Thoracic aorta (tissue), 2 donors: ENCODE data around the gene GFER. TPM values are rescaled to one million over a fixed set of nuclear protein-coding genes. Genes with fewer than 3 reads are reported as not detected.

Source experiments
- ATAC-seq: fragments of 150-250 bp; one replicate; pipeline ENCODE4 v1.8.0; 2017; ENCODE audit warnings: low read depth; ENCODE audit not compliant: insufficient number of reproducible peaks, low FRiP score
- DNase-seq: peaks from one replicate; pipeline ENCODE4 v3.0.0-alpha.2; 2020; ENCODE audit warnings: low spot score
- H3K27ac ChIP-seq, 2 donors: fragments of 200-600 bp; sonication (generic); 1 replicate in 1 of 2; 2 replicates in 1 of 2; pipeline ENCODE4 v1.5.1; 2016; ENCODE audit warnings: mild to moderate bottlenecking in 2 of 2, moderate library complexity in 2 of 2
- H3K27me3 ChIP-seq: fragments of 200-600 bp; sonication (generic); replicated peaks from 2 replicates; pipeline ENCODE4 v1.6.0; 2016; ENCODE audit warnings: mild to moderate bottlenecking; ENCODE audit not compliant: insufficient read depth
- H3K36me3 ChIP-seq: fragments of 200-600 bp; sonication (generic); one replicate; pipeline ENCODE4 v1.5.1; 2016
- H3K4me1 ChIP-seq, 2 donors: fragments of 200-600 bp; sonication (generic); 1 replicate in 1 of 2; 2 replicates in 1 of 2; pipeline versions ENCODE4 v1.5.1 to v1.6.0; 2016; ENCODE audit warnings: low read depth in 2 of 2, mild to moderate bottlenecking in 1 of 2; ENCODE audit not compliant: control insufficient read depth in 1 of 2
- H3K4me3 ChIP-seq: fragments of 200-600 bp; sonication (generic); 2 replicates; pipeline ENCODE4 v1.5.1; 2016; ENCODE audit warnings: mild to moderate bottlenecking
- H3K9me3 ChIP-seq: fragments of 200-600 bp; sonication (generic); 2 replicates; pipeline ENCODE4 v1.5.1; 2016
- CTCF ChIP-seq: fragments of 200-600 bp; sonication (generic); IDR thresholded peaks from one replicate; pipeline ENCODE4 v1.5.1; 2019; ENCODE audit warnings: antibody characterized with exemption
- total RNA-seq, 2 donors: library from RNA; depleted of rRNA; stranded (reverse); fragments of >200 nt; gene quantifications; one replicate each; pipeline versions ENCODE4 v1.1.0 to v1.2.3, GENCODE V29; 2016

The GFER gene
- total RNA-seq, 2 donors from 2014 or later = 12.4 to 14.6 TPM

- no peak for ATAC-seq
- Histone ChIP-seq H3K27ac (no peak overlapping the region), H3K27me3 (peaks cover 6% of the 10 kb centered on the region), H3K36me3 (no peaks in the 10 kb centered on the region), H3K9me3 (no peaks in the 10 kb centered on the region), H3K4me1 (peaks cover 10 to 52% of the 10 kb centered on the region in 2 donors), H3K4me3 (peak overlapping the region; percentile 63)
- TF ChIP-seq CTCF = no peak
- no peak for DNase-seq
These were observed 38.7 kb downstream of the GFER start for GRCh38 chr16:2022723-2023091.

- Histone ChIP-seq H3K9me3 (no peaks in the 10 kb centered on the region), H3K36me3 (no peaks in the 10 kb centered on the region), H3K4me1 (peaks cover 14 to 58% of the 10 kb centered on the region in 2 donors), H3K27ac (peak overlapping the region in 1 of 2 donors; percentile 69), H3K27me3 (peaks cover 6% of the 10 kb centered on the region), H3K4me3 (peak overlapping the region; percentile 63)
- DNase-seq = peak; percentile 69
- peak; percentile 76 for ATAC-seq
- TF ChIP-seq CTCF = peak; percentile 98
These were observed 39.4 kb downstream of the GFER start for GRCh38 chr16:2023092-2024031.

- Histone ChIP-seq H3K27me3 (peaks cover 6% of the 10 kb centered on the region), H3K9me3 (no peaks in the 10 kb centered on the region), H3K36me3 (no peaks in the 10 kb centered on the region), H3K4me3 (no peak overlapping the region), H3K4me1 (peaks cover 14 to 65% of the 10 kb centered on the region in 2 donors), H3K27ac (peak overlapping the region in 1 of 2 donors; percentile 69)
- ATAC-seq = no peak
- DNase-seq = no peak
- no peak for TF ChIP-seq CTCF
These were observed 40.0 kb downstream of the GFER start for GRCh38 chr16:2024032-2024420.

- H3K4me1 ChIP-seq = peaks cover 14 to 57% of the 10 kb centered on the region in 2 donors
- no peaks in the 10 kb centered on the region for H3K27me3 ChIP-seq
- ATAC-seq (no peak), DNase-seq (no peak)
- H3K27ac ChIP-seq = no peak overlapping the region
- no peak for TF ChIP-seq CTCF
- H3K4me3 ChIP-seq = no peak overlapping the region
- no peaks in the 10 kb centered on the region for H3K9me3 ChIP-seq
- peaks cover 3% of the 10 kb centered on the region for H3K36me3 ChIP-seq
These were observed 41.3 kb downstream of the GFER start for GRCh38 chr16:2025251-2025650.

- DNase-seq = no peak
- Histone ChIP-seq H3K36me3 (peaks cover 3% of the 10 kb centered on the region), H3K4me3 (peak overlapping the region; percentile 69), H3K9me3 (no peaks in the 10 kb centered on the region), H3K4me1 (peaks cover 14 to 51% of the 10 kb centered on the region in 2 donors), H3K27ac (peak overlapping the region in 1 of 2 donors; percentile 69), H3K27me3 (no peaks in the 10 kb centered on the region)
- no peak for TF ChIP-seq CTCF
- ATAC-seq = no peak
These were observed 42.0 kb downstream of the GFER start for GRCh38 chr16:2025878-2026460.
